Fibroblast of the aortic adventitia (primary cell): ENCODE data around the gene LMBRD1. TPM values are rescaled to one million over a fixed set of nuclear protein-coding genes. Genes with fewer than 3 reads are reported as not detected.
A peak's percentile ranks its signal among the peaks of the same experiment; 100 is the strongest.
"Not testable (repeated sequence)": the region's sequence is repeated elsewhere in the genome, so short reads cannot be mapped to it uniquely, and the experiment has no call there.

Experiments
- DNase-seq: peaks from one replicate; pipeline ENCODE4 v3.0.0-alpha.2; 2010; ENCODE audit warnings: low read depth
- H3K4me3 ChIP-seq: 2 replicates; pipeline ENCODE4 v1.5.1; 2011; ENCODE audit warnings: low read depth, mild to moderate bottlenecking, control low read depth, low read length, moderate library complexity
- total RNA-seq: library from RNA; depleted of rRNA; stranded (reverse); fragments of >200 nt; gene quantifications from 2 replicates; pipeline ENCODE4 v1.2.3, GENCODE V29; 2012; ENCODE audit warnings: low replicate concordance
- TF ChIP-seq, protein P1 (sequence below): IDR thresholded peaks from 2 replicates; pipeline ENCODE4 v1.5.1; 2011; ENCODE audit warnings: mild to moderate bottlenecking, low read length, control low read depth, inconsistent platforms; ENCODE audit not compliant: insufficient read depth

Gene LMBRD1
- total RNA-seq, 1 donor, result 47.6 TPM

- DNase-seq, result no peak
- no peak overlapping the region for H3K4me3 ChIP-seq
- TF ChIP-seq, protein P1, sequence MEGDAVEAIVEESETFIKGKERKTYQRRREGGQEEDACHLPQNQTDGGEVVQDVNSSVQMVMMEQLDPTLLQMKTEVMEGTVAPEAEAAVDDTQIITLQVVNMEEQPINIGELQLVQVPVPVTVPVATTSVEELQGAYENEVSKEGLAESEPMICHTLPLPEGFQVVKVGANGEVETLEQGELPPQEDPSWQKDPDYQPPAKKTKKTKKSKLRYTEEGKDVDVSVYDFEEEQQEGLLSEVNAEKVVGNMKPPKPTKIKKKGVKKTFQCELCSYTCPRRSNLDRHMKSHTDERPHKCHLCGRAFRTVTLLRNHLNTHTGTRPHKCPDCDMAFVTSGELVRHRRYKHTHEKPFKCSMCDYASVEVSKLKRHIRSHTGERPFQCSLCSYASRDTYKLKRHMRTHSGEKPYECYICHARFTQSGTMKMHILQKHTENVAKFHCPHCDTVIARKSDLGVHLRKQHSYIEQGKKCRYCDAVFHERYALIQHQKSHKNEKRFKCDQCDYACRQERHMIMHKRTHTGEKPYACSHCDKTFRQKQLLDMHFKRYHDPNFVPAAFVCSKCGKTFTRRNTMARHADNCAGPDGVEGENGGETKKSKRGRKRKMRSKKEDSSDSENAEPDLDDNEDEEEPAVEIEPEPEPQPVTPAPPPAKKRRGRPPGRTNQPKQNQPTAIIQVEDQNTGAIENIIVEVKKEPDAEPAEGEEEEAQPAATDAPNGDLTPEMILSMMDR, result no peak
Observed at GRCh38 chr6:69699655-69700054, 97.2 kb downstream of the LMBRD1 start.

DNA sequence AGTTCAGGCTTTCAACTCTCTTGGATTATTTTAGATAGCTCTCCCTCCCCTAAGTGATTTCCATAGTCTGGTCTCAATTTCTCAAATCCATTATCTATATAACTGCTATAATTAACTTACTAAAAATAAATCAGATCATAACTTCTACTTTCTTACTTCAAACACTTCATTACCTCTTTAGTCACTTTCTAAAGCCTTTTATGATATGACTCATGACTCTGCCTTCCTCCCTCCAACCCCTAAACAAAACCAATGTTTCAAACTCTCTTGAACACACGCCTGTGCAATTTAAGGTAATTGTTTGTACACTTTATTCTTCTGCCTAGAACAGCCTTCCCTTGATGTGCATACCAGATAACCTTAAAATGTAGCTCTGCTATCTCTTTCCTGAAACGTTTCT is 100.5 kb downstream of the LMBRD1 start:
- TF ChIP-seq, protein P1, result no peak
- H3K4me3 ChIP-seq, result no peak overlapping the region
- no peak for DNase-seq

GRCh38 chr6:69693762-69694161 is 103.0 kb downstream of the LMBRD1 start:
- H3K4me3 ChIP-seq, result no peak overlapping the region
- DNase-seq, result peak; percentile 4
- TF ChIP-seq, protein P1, result no peak

- no peak for DNase-seq
- H3K4me3 ChIP-seq, result no peak overlapping the region
Observed at GRCh38 chr6:69690986-69691385, 105.8 kb downstream of the LMBRD1 start.

GRCh38 chr6:69680302-69680701 is 116.5 kb downstream of the LMBRD1 start:
- no peak for DNase-seq
- TF ChIP-seq, protein P1, result no peak
- H3K4me3 ChIP-seq, result no peak overlapping the region

More at GRCh38 chr6:69690986-69691385, 105.8 kb downstream of the LMBRD1 start:
- TF ChIP-seq, protein P1, result no peak

- no peak overlapping the region for H3K4me3 ChIP-seq
- DNase-seq, result no peak
- TF ChIP-seq, protein P1, result no peak
Observed at GRCh38 chr6:69673298-69673697, 123.5 kb downstream of the LMBRD1 start.

DNA sequence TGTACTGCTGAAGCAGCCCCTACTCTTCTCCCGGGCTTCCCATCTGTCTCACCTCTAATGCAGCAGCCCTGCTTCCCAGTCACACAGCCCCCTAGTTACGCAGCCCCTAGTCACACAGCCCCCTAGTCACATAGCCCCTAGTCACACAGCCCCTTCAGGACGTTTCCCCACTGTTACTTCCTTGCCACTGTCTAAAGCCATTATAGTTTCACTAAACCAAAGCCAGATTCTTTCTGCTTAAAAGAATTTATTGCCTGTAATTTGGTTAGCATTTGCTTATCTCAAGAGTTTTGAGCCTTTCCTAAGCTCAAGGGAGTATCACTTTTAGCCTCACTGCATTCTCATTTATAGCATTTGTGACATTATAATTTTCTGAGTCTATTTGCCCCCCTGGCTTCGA is 127.9 kb downstream of the LMBRD1 start:
- H3K4me3 ChIP-seq, result no peak overlapping the region
- DNase-seq, result no peak
- TF ChIP-seq, protein P1, result no peak

DNA sequence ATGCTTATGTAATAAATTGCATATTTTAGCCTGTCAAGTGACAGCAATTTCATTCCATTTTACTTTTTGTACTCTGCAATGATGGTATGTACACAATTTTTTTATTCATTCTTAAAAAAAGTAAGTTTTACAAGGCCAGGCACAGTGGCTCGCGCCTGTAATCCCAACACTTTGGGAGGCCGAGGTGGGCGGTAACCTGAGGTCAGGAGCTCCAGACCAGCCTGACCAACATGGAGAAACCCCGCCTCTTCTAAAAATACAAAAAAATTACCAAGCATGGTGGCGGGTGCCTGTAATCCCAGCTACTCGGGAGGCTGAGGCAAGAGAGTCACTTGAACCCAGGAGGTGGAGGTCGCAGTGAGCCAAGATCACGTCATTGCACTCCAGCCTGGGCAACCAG is 130.0 kb downstream of the LMBRD1 start:
- DNase-seq, H3K4me3 ChIP-seq: not testable (repeated sequence)
